GM10266 (cell line): Measurements from ENCODE around the gene TOB1.

ENCODE experiments used
- DNase-seq: peaks from one replicate; pipeline ENCODE4 v3.0.0; 2012; ENCODE audit errors: extremely low spot score
- TF ChIP-seq, protein P1 (sequence below): IDR thresholded peaks from 2 replicates; pipeline ENCODE4 v1.5.1; 2012; ENCODE audit warnings: mild to moderate bottlenecking, low read depth; ENCODE audit not compliant: control insufficient read depth, insufficient read depth; ENCODE audit errors: missing control alignments

TOB1 gene

GRCh38 chr17:50866950-50867362 is 802 bp upstream of the TOB1 start:
- TF ChIP-seq, protein P1, sequence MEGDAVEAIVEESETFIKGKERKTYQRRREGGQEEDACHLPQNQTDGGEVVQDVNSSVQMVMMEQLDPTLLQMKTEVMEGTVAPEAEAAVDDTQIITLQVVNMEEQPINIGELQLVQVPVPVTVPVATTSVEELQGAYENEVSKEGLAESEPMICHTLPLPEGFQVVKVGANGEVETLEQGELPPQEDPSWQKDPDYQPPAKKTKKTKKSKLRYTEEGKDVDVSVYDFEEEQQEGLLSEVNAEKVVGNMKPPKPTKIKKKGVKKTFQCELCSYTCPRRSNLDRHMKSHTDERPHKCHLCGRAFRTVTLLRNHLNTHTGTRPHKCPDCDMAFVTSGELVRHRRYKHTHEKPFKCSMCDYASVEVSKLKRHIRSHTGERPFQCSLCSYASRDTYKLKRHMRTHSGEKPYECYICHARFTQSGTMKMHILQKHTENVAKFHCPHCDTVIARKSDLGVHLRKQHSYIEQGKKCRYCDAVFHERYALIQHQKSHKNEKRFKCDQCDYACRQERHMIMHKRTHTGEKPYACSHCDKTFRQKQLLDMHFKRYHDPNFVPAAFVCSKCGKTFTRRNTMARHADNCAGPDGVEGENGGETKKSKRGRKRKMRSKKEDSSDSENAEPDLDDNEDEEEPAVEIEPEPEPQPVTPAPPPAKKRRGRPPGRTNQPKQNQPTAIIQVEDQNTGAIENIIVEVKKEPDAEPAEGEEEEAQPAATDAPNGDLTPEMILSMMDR = no peak
- peak; percentile 38 for DNase-seq

DNA sequence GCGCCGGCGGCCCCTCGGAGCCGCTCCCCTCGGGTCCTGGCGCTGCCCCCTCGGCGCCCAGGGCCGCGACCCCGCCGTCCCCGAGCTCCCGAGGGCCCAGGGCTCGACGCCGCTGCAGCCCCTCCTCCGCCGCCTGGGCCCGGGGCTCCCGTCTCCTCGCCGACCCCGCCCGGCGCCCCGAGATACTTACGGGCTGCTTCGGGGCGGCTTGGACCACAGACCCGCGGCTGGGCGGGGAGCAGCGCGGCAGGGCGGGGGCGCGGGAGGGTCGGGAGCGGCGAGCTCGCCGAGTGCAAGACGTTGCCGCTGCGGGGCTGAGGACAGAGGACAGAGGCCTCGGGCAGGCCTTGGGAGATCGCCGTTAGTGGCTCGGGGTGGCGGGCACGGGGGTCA is 290 bp downstream of the TOB1 start:
- DNase-seq = peak; percentile 48
- TF ChIP-seq, protein P1 = no peak

DNA sequence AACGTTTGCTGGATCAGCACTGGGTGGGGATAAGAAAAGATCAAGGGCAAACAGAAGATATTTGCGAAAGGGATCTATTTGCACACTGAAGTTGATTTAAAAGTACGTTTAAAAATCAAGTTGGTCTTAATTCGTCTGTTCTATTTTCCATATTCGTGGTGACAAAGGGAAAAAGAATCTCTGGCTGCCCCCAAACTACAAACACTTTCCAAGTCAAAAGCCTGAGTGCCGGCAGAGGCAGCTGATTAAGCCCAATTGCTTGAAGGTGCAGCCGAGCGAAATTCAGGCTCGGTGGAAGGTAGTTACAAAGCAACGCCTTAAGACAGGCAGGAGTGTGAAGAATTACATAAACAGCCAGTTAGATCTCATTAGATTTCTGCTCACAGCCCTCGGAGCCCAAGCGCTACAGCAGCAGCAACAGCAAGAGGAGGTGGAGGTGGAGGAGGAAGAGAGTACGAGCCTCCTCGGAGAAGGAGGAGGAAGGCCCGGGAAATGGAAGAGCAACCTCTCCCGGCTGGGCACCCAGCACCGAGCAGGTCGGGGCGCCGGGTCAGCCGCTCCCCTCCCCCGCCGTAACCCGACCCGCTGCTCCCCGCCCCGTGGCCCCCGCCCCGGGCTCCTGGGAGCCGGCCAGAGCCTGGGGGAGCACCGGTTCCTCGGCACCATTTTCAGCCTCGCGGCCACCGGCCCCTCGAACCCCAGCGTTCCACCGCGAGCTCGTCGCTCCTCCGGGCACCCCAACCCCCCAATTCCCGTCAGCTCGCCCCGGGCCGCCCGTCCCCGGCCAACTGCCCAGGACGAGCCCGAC is 890 bp downstream of the TOB1 start:
- TF ChIP-seq, protein P1 = no peak
- peak; percentile 58 for DNase-seq

DNA sequence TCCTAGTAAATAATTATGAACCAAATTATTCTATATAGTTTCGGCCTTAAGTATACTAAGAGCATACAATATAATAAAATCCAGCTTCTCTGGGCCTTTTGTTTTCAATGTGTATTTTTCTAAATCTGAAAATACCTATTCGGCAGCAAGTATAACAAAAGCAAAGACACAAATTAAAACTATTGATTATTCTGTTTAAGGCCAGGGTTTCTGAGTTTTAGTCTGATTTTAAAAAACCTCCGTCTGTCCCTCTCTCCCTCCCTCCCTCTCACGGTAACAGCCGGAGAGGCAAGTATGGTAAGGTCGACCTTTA is 1.5 kb downstream of the TOB1 start:
- TF ChIP-seq, protein P1 = no peak
- DNase-seq = no peak

- TF ChIP-seq, protein P1 = no peak
- no peak for DNase-seq
These were observed 2.2 kb downstream of the TOB1 start for GRCh38 chr17:50863931-50864330.

GRCh38 chr17:50863221-50863843 is 2.8 kb downstream of the TOB1 start:
- TF ChIP-seq, protein P1 = peak; percentile 61
- DNase-seq = no peak
